Amygdala (tissue), 56 donors: ENCODE measurements around the gene GKN2.
A peak's percentile ranks its signal among the peaks of the same experiment; 100 is the strongest.

Experiments used
- DNase-seq, 56 donors: peaks; one replicate each; lab custom pipeline; 2025; lab: John Stamatoyannopoulos, UW

Gene GKN2

DNA sequence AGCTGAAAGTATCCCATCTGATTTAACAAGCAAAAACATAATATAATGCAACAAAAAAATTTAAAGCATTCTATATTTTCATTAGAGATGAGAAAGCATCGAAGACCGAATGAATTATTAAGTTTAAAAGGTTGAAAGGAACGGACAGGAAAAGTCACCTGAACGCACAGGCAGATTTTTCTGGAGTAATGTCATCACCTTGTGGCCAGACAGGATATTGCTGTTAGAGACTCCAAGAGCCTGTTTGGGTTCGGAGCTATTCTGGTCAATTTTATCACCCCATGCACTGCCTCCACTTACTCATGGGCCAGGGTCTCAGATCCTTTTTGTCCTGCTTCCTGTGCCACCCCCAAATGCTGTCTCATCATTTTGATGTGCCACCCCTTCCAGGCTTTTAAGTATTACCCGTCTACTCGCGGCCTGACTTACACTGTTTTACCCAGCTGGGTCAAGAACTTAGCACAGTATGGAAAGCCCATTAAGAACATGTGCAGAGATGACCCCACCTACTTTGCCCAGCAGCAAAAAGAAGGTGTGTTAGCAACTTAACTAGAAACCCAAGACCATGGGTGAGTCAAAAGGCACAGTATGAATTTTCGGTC, 27.3 kb downstream of the GKN2 start:
- DNase-seq, result peak in 5 of 56 donors; percentile 3 to 38 (median 11)

DNA sequence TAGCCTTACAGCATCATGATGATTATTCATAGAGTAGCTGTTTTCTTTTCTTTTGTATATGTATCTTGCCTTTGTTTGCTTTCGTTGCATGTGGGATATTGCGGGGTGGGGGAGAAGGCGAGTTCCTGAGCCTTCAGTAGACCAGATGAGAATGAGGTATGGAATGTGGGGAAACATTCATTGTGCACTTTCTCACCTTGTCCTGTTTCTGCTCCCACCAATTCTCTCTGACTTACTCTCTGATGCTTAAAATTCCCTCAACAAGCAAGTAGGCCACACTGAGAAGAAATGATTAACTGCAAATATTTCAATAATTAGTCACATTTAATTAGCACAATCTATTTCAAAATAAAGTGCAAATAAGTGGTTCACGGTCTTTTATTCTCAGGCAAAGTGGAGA, 31.0 kb downstream of the GKN2 start:
- DNase-seq, result no peak

DNA sequence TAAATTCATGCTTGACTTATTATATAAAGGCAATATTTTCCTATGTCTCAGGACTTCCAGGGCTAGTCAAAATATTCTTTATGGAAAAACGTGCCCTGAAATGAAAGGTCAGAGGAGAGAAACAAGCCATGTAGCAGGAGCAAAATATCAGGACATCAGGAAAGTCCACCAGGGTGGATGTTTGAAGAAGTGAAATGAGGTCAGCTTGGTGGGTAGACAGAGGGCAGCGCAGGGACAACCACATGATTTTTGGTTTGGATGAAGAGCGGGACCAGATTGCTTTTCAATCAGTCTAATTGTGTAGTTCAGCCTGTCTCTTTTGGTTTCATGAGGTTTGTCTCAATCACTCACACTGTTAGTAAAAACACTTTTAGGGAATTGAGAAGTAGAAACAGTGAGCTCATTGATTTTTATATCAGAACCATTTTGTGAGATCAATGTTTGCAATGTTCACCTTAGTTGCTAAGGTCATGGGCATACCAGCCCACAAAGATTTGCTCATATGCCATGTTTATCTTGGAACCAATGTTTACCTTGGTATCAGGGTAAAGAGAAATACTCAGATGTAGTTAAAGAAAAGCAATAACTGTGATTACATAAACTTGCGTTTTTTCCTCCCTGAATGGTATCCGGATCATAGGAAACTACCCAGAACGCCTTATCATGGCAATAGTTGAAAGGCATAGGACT, 32.1 kb downstream of the GKN2 start:
- no peak for DNase-seq

DNA sequence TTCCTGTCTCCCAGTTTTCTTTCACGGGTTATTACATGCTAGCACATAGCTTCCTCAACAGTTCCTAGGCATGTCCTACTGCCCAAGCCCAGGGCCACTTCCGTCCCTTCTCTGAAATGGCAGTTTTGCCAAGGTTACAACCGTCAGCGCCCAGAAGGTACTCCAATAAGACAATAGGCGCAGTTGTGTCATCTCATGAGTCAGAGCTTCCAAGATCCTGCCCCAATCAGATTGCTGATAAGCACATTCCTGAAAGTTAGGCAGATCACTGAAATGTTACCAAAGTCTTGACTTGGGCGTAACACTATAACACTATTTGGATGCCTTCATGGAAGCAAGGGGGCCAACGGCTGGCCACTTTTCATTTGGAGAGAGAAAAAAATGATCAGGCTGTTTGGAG, 34.2 kb downstream of the GKN2 start:
- no peak for DNase-seq

- DNase-seq, result no peak
Observed at GRCh38 chr2:68917034-68917718, 35.5 kb downstream of the GKN2 start.

- no peak for DNase-seq
Observed at GRCh38 chr2:68916226-68916625, 36.5 kb downstream of the GKN2 start.

DNA sequence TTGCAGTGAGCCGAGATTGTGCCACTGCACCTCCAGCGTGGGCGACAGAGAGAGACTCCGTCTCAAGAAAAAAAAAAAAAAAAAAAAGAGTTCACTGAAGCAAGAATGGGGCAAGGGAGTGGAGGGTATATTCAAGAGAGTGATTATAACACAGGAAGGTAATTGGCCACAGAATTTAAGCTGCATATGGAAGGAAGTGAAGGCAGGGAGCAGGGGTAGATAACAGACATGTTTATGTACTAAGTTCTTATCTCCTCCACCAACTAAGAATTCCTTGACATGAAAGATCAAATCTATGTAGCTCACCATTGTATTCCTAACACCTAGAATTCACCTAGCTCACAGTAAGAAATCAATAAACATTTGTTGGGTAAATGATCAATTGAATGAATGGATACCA, 37.3 kb downstream of the GKN2 start:
- DNase-seq, result no peak

- DNase-seq, result no peak
Observed at GRCh38 chr2:68913359-68913758, 39.3 kb downstream of the GKN2 start.

DNA sequence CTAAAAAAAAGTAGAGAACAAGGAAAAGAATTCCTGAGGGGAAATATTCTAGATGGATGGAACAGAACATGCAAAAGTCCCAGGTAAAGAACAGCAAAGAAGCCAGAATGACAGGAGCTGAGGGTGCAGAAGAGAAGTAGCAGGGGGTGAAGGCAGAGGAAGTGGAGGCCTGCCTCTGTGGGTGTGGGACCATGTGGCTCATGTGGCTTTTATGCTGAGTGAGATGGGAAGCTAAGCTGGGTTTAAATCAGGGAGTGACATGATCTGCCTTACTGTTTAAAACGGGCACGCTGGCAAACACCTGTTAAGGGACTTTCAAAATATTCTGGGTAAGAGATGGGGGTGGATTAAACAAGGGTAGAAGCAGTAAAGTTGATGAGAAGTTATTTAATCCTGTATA, 40.0 kb downstream of the GKN2 start:
- DNase-seq, result no peak

- no peak for DNase-seq
Observed at GRCh38 chr2:68912111-68912510, 40.6 kb downstream of the GKN2 start.

- no peak for DNase-seq
Observed at GRCh38 chr2:68911709-68912108, 41.0 kb downstream of the GKN2 start.

DNA sequence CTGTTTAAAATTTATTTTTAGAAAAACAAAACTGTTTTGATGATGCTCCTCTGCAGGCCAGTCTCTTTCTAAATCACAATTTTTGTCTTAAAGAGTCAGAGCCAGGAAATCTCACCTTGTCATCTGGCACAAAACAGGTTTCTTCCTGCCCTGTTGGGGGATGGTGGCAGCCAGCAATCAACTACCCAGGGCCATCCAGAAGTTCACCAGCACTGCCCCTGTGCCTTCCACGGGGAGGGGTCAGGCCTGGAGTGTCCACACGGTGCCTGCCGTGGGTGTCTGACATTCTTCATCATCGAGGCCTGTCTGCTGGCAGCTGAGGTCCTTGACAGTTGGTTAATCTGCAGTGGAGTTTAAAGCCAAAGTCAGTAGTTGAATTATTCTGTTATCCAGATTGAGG, 41.4 kb downstream of the GKN2 start:
- DNase-seq, result no peak

GRCh38 chr2:68909793-68910674, 42.7 kb downstream of the GKN2 start:
- peak in 31 of 56 donors; percentile 2 to 76 (median 23) for DNase-seq

DNA sequence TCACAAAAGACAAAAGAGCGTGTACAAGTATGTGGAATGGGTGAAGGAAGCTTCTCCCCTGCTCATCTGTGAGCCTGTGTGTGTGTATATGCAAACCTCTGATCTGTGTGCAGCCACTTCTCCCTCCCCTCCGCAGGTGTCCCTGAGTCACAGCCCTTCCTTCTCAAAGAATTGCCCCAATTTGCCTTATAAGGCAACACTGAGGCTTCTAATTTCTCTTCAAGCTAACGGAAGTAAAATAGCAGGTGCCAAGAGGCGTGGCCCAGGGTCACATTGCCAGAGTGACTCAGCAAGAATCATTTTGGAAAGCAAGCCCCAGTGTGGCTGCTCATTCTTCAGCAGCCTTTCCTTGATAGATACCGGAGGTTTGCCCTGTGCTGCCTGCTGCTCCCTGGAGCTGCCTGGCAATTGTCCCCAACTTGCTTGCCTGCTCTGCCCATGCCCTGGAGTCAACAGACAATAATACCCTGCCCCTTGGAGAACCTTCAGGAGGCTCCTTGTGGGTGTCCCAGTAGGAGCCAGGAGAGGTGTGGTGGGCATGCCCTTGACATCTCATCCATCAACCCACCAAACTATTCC, 44.2 kb downstream of the GKN2 start:
- DNase-seq, result peak in 5 of 56 donors; percentile 2 to 7 (median 4)

DNA sequence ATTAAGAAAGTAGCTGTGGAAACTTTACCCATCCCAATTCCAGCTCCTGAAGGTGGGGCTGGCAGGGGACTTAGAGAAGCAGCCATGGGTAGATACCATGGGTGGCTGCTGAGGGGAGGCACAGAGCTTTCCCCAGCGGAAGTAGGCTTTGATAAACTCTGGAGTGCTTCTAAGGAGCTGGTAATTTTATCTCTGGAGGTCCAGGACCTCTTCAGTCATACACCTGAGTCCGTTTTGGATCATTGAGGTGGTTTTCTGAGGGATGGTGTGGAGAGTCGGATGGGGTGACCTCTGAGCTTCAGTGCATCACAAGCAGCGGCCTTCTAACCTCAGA, 44.8 kb downstream of the GKN2 start:
- DNase-seq, result no peak

DNA sequence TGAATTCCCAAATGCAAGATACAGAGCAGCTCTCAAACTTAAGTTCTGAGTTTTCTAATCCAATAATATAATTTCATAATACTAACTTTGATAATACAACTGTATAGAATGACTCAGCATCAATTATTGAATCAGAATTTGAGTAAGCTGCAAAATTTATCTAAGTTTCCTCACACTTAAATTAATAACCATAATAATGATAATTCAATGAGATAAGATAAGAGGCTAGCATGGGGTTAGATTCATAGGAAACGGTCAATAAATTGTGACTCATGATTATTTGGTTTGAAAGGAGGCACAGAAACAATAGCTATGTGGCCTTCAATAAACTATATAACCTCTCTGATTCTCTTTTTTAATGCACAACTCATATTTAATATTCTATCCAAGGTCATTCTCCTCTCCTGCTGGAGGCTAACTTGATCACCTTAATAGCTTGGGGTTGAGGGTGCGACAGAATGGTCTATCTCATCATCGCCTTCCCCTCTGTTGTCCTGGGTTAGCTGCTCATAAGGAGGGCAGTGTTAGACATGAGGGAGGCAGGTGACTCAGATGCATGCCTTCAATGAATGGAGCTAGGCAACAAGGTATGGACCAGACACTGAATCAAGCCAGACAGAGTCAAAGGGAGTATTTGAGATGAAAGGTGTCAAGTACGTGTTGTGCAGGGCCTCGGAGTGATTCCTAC, 45.3 kb downstream of the GKN2 start:
- no peak for DNase-seq

DNA sequence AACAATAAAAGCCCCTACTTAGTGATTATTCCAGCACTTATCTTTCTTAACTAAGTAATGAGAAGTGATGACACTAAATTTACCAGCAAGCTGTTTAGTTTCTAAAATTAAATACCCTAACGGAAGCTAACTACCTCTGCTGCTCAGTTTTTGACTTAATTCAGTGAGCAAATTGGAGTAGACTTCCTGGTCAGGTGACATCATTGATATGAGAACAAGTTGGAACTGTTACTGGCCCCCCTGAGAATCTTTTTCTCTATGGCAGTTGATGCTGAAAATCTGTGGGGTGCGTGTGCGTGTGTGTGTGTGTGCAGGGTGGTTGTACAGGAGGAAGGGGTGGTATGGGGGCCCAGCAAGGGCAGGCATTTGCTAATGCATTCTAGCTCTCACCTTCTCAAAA, 46.0 kb downstream of the GKN2 start:
- DNase-seq, result no peak

- no peak for DNase-seq
Observed at GRCh38 chr2:68905116-68905515, 47.6 kb downstream of the GKN2 start.

DNA sequence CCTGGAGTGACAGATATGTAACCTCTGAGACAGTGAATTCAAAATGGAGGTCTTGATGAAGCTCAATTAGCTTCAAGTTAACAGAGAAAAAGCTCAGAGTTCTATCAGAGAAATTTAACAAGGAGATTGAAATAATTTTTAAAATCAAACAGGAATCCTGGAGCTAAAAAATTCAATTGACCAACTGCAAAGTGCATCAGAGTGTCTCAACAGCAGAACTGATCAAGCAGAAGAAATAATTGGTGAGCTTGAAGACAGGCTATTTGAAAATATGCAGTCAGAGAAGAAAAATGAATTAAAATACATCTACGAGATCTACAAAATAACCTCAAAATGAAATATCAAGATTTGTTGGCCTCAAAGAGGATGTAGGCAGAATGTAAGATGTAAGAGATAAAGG, 51.1 kb downstream of the GKN2 start:
- no peak for DNase-seq

DNA sequence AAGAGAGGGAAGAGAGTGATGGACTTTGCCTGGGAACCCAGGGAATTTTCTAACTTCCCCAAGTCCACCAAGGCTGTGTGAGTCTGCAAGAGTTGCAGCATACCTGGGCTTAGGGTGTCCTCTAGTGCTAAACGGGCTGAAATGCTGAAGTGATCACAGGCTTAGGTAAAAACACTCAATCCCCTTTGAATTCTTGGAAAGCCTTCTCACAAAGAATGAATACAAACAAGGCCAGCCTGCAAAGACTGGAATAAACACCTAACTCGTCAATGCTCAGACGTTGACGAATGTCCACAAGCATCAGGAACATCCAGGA, 51.5 kb downstream of the GKN2 start:
- no peak for DNase-seq
